Common myeloid progenitor, CD34-positive (primary cell): ENCODE measurements around the gene SP9.
"Not testable (repeated sequence)": the region's sequence is repeated elsewhere in the genome, so short reads cannot be mapped to it uniquely, and the experiment has no call there.

Experiments used
- CTCF ChIA-PET: fragments of 350-600 bp; sonication (Branson Sonifier 250); formaldehyde crosslinking; loops from one replicate; lab custom pipeline; 2021; ENCODE audit warnings: antibody characterized with exemption; lab: Charles Lee
- POLR2A ChIA-PET: fragments of 350-600 bp; sonication (Branson Sonifier 250); formaldehyde crosslinking; loops from one replicate; lab custom pipeline; 2021; ENCODE audit warnings: antibody characterized with exemption; lab: Charles Lee
- DNase-seq, 3 donors: peaks; one replicate each; pipeline versions ENCODE4 v3.0.0 to v3.0.0-alpha.2; 2013
- H3K27ac ChIP-seq, 2 experiments: 1 replicate in 1 of 2; 2 replicates in 1 of 2; pipeline ENCODE4 v1.7.0; 2013; ENCODE audit warnings: inconsistent platforms in 2 of 2, low read length in 2 of 2, mild to moderate bottlenecking in 2 of 2, low read depth in 1 of 2, moderate library complexity in 1 of 2; ENCODE audit not compliant: severe bottlenecking in 2 of 2, insufficient read depth in 1 of 2, poor library complexity in 1 of 2
- H3K27me3 ChIP-seq, 5 experiments: replicated peaks in 2 of 5; 1 replicate in 3 of 5; 2 replicates in 2 of 5; pipeline versions ENCODE4 v1.6.1 to v1.7.0; 2013; ENCODE audit warnings: low read length in 4 of 5, mild to moderate bottlenecking in 2 of 5, moderate library complexity in 2 of 5, inconsistent platforms in 1 of 5; ENCODE audit not compliant: insufficient read depth in 5 of 5, control insufficient read depth in 4 of 5
- H3K36me3 ChIP-seq, 4 experiments: 1 replicate in 2 of 4; 2 replicates in 2 of 4; pipeline versions ENCODE4 v1.6.1 to v1.7.0; 2013; ENCODE audit warnings: low read length in 3 of 4, control low read depth in 1 of 4, mild to moderate bottlenecking in 1 of 4; ENCODE audit not compliant: control insufficient read depth in 4 of 4, insufficient read depth in 4 of 4
- H3K4me1 ChIP-seq, 4 experiments: 1 replicate in 3 of 4; 2 replicates in 1 of 4; pipeline versions ENCODE4 v1.6.1 to v1.7.1; 2013; ENCODE audit warnings: low read length in 3 of 4, mild to moderate bottlenecking in 3 of 4, control low read depth in 1 of 4, inconsistent platforms in 1 of 4, moderate library complexity in 1 of 4; ENCODE audit not compliant: control insufficient read depth in 4 of 4, insufficient read depth in 4 of 4; ENCODE audit errors: control extremely low read depth in 1 of 4
- H3K4me3 ChIP-seq, 7 experiments: 1 replicate in 4 of 7; 2 replicates in 3 of 7; pipeline versions ENCODE4 v1.5.1 to v1.7.0; 2013; ENCODE audit warnings: mild to moderate bottlenecking in 7 of 7, low read length in 6 of 7, moderate library complexity in 6 of 7, inconsistent platforms in 2 of 7, low read depth in 2 of 7, control low read depth in 1 of 7; ENCODE audit not compliant: insufficient read depth in 4 of 7, control insufficient read depth in 1 of 7; ENCODE audit errors: extremely low read depth in 1 of 7
- H3K9me3 ChIP-seq, 5 experiments: 1 replicate in 4 of 5; 2 replicates in 1 of 5; pipeline versions ENCODE4 v1.6.1 to v1.7.1; 2013; ENCODE audit warnings: low read length in 4 of 5, mild to moderate bottlenecking in 2 of 5, inconsistent platforms in 1 of 5, low read depth in 1 of 5, moderate library complexity in 1 of 5; ENCODE audit not compliant: control insufficient read depth in 4 of 5, insufficient read depth in 2 of 5; ENCODE audit errors: control extremely low read depth in 1 of 5
- WGBS: methylation state at CpG from one replicate; pipeline ENCODE4 v1.1.5; 2013; ENCODE audit not compliant: insufficient coverage; 5-methylcytosine and 5-hydroxymethylcytosine counted together

The SP9 gene

DNA sequence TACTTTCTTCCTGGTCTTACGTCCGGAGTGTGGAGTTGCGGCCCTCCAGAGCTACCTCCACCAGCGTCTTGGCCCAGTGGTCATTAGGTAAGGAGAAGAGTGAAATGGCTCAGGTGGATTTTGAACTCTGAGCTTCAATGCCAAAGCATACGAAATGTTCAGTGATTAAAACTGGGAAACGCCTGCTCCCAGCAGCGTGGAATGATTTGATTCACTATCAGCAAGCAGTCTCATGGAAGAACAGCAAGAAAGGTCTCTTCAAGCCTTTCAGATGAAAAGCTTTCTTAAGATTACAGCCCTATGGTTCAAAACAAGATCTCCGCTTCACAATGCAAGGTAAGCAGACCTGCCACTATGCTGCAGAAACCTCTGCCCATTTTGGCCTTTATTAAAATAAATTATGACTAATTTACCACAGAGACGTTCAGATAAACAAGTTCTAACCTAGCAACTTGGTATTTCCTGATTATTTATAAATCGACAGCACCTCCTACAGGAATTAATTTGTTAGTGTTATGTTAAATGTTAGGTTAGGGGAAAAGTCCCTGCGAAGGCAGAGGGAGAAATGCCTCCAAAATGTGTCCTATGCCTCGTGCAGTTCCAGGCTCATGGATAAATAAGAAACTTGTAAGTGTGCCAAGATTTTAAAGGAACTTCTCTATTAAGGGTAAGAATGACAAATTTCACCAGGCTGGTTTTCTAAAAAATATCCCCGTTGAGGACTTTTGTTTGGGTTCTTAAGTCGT lies 10.1 kb downstream of the SP9 start:
- peak; percentile 59 to 79 (median 76) for DNase-seq
- CTCF ChIA-PET, result interaction anchor here (0.7 to 3.3 kb wide), 11 partner anchors 9 to 1135 kb away, joined by 3 to 23 read pairs (median 5); partner anchors contain the start of gene SP9
- no peak overlapping the region for H3K27ac ChIP-seq
- WGBS, result 9% methylated on average over 9 of the region's 14 CpGs
- H3K9me3 ChIP-seq, result no peaks in the 10 kb centered on the region
- H3K4me3 ChIP-seq, result no peak overlapping the region
- H3K4me1 ChIP-seq, result peaks cover 0 to 34% (median 22%) of the 10 kb centered on the region in 4 experiments
- peaks cover 2 to 13% (median 8%) of the 10 kb centered on the region in 4 experiments for H3K36me3 ChIP-seq
- POLR2A ChIA-PET, result no interaction called here
- H3K27me3 ChIP-seq, result peaks cover 22 to 72% (median 38%) of the 10 kb centered on the region in 5 experiments

DNA sequence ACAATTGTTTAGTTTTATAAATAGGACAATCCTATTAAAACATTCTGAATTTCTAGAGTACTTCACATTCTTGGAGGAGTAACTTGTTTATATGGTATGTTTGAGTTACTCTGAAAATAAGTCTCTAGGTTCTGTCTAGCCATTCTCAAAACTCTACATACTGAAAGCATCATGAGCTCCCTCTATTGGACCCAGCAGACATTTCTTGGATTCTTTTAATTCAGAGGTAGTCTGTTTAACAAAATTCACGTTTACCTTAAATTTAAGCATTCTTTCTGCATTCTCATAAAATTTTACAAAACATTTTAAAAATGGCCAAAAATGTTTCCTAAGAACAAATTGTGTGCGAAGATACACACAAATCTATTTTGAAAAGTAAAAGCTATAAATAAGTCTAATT lies 15.3 kb downstream of the SP9 start:
- peaks cover 0 to 21% (median 4%) of the 10 kb centered on the region in 5 experiments for H3K27me3 ChIP-seq
- peak in 1 of 3 donors; percentile 52 for DNase-seq
- no peaks in the 10 kb centered on the region for H3K9me3 ChIP-seq
- no peaks in the 10 kb centered on the region for H3K4me1 ChIP-seq
- H3K27ac ChIP-seq, result no peak overlapping the region
- no peak overlapping the region for H3K4me3 ChIP-seq
- POLR2A ChIA-PET, result interaction anchor here (0.6 kb wide), 1 partner anchor 131 kb away, joined by 5 read pairs; no protein-coding TSS in a partner anchor
- peaks cover 5 to 21% (median 15%) of the 10 kb centered on the region in 4 experiments for H3K36me3 ChIP-seq
- CTCF ChIA-PET, result interaction anchor here (0.7 to 1.3 kb wide), 5 partner anchors 11 to 956 kb away, joined by 3 to 5 read pairs (median 3); no protein-coding TSS in a partner anchor
- no CpG with 5 or more reads among the region's 2 CpGs for WGBS

DNA sequence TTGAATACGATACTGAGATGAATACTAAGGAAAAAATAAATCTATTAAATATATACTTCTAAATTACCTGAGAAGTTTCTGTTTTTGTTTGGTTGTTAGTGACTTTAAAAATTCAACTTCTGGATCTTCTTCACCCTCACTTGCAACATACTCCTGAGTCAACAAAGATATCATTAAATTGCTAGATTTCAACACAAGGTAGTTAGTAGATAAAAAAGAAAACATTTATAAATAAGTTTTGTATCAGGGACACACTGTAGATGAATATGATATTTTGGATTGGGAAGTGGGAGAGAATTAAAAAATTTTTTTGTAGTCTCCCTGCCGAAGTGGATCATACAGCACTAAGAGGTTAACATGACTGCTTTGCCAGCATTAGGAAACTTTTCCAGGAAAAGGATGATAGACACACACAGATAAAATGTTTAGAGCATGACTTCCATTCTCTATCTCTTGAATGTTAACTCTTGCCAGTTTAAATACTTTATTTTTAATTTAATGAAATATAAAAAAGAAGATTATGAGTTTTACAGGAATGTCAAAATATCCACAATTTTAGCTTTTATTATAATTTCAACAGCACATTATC lies 15.9 kb downstream of the SP9 start:
- DNase-seq, result no peak
- no peak overlapping the region for H3K4me3 ChIP-seq
- POLR2A ChIA-PET, result interaction anchor here (0.6 kb wide), 1 partner anchor 132 kb away, joined by 5 read pairs; no protein-coding TSS in a partner anchor
- CTCF ChIA-PET, result interaction anchor here (0.9 to 1.3 kb wide), 3 partner anchors 12 to 948 kb away, joined by 3 to 5 read pairs (median 3); no protein-coding TSS in a partner anchor
- WGBS, result 100% methylated on average over 1 of the region's 2 CpGs
- no peaks in the 10 kb centered on the region for H3K9me3 ChIP-seq
- H3K4me1 ChIP-seq, result no peaks in the 10 kb centered on the region
- H3K36me3 ChIP-seq, result peaks cover 5 to 21% (median 16%) of the 10 kb centered on the region in 4 experiments
- peaks cover 0 to 15% (median 1%) of the 10 kb centered on the region in 5 experiments for H3K27me3 ChIP-seq
- H3K27ac ChIP-seq, result no peak overlapping the region

DNA sequence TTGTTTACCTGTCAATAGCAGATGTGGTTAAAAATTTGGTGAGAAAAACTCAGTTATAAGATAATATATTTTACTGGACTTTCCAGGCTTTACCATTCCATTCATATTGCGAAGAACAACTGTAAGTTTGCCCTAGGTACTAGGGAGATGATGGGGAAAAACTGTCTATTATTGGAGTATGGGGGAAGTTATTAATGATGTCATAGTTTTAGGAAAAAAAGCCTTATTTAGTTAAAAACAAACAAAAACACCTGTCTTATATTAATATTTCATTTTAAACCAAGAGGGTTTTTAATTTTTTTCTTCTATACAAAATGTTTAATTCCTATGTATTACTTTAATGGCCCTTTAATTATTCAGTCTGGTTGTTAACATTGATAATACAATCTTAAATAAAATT lies 18.2 kb downstream of the SP9 start:
- CTCF ChIA-PET, result interaction anchor here (1.0 kb wide), 1 partner anchor 8 kb away, joined by 5 read pairs; no protein-coding TSS in a partner anchor
- POLR2A ChIA-PET, result no interaction called here
- WGBS, result no CpG with 5 or more reads among the region's 1 CpG

DNA sequence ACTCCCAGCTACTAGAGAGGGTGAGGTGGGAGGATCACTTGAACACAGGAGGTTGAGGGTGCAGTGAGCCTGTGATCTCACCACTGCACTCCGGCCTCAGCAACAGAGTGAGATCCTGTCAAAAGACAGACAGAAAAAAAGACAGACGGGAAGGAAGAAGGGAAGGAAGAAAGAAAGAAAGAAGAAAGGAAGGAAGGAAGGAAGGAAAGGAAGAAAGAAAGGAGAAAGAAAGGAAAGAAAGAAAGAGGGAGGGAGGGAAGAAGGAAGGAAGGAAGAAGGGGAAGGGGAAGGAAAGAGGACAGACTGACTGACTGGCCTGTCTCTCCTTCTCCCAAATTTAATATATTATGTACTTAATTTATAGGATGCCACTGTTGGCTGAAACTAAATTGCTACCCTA lies 21.6 kb downstream of the SP9 start:
- peaks cover 6 to 15% (median 10%) of the 10 kb centered on the region in 4 experiments for H3K36me3 ChIP-seq
- POLR2A ChIA-PET, result no interaction called here
- 100% methylated on average over 2 of the region's 2 CpGs for WGBS
- peaks cover 0 to 1% (median 0%) of the 10 kb centered on the region in 5 experiments for H3K9me3 ChIP-seq
- no peaks in the 10 kb centered on the region for H3K4me1 ChIP-seq
- no peaks in the 10 kb centered on the region for H3K27me3 ChIP-seq
- CTCF ChIA-PET, result no interaction called here
- no peak overlapping the region for H3K4me3 ChIP-seq
- no peak for DNase-seq
- no peak overlapping the region for H3K27ac ChIP-seq

More for the DNA sequence above, 18.2 kb downstream of the SP9 start:
- H3K4me3 ChIP-seq, result no peak overlapping the region
- DNase-seq, result no peak
- peaks cover 7 to 22% (median 18%) of the 10 kb centered on the region in 4 experiments for H3K36me3 ChIP-seq
- H3K27ac ChIP-seq, result no peak overlapping the region
- H3K9me3 ChIP-seq, result no peaks in the 10 kb centered on the region
- H3K27me3 ChIP-seq, result no peaks in the 10 kb centered on the region
- H3K4me1 ChIP-seq, result no peaks in the 10 kb centered on the region

DNA sequence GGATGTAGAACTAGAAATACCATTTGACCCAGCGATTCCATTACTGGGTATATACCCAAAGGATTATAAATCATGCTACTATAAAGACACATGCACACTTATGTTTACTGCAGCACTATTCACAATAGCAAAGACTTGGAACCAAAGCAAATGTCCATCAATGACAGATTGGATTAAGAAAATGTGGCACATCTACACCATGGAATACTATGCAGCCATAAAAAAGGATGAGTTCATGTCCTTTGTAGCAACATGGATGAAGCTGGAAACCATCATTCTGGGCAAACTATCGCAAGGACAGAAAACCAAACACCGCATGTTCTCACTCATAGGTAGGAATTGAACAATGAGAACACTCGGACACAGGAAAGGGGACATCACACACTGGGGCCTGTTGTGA lies 24.9 kb downstream of the SP9 start:
- CTCF ChIA-PET, result interaction anchor here (1.9 kb wide), 1 partner anchor 8 kb away, joined by 5 read pairs; no protein-coding TSS in a partner anchor
- H3K9me3 ChIP-seq, result peaks cover 1 to 17% (median 10%) of the 10 kb centered on the region in 5 experiments
- H3K27me3 ChIP-seq, POLR2A ChIA-PET, H3K27ac ChIP-seq, H3K4me1 ChIP-seq, DNase-seq, H3K4me3 ChIP-seq: not testable (repeated sequence)
- WGBS, result 100% methylated on average over 3 of the region's 4 CpGs
- H3K36me3 ChIP-seq, result peaks cover 17 to 31% (median 22%) of the 10 kb centered on the region in 4 experiments
